GM12873 (cell line): ENCODE data around the gene DNAH8.

Experiments used
- CTCF ChIP-seq: IDR thresholded peaks from 2 replicates; pipeline ENCODE4 v1.5.1; 2012; ENCODE audit warnings: low read depth, mild to moderate bottlenecking, moderate library complexity, low read length, control low read depth; ENCODE audit not compliant: insufficient read depth; ENCODE audit errors: missing control alignments

Gene DNAH8

GRCh38 chr6:39048481-39049399, 333.6 kb downstream of the DNAH8 start, which contains the start of gene GLP1R:
Gene GLP1R, plus strand, starts transcription at chr6:39048781. Its CDS starts 60 bp downstream, at chr6:39048841.
- no peak for TF ChIP-seq CTCF

- no peak for TF ChIP-seq CTCF
Observed at GRCh38 chr6:39049575-39050283, 334.6 kb downstream of the DNAH8 start.

GRCh38 chr6:39050453-39051112, 335.5 kb downstream of the DNAH8 start:
- no peak for TF ChIP-seq CTCF

- TF ChIP-seq CTCF, result no peak
Observed at GRCh38 chr6:39051399-39052122, 336.4 kb downstream of the DNAH8 start.

GRCh38 chr6:39053016-39053624, 338.0 kb downstream of the DNAH8 start:
- no peak for TF ChIP-seq CTCF

GRCh38 chr6:39053854-39054576, 338.9 kb downstream of the DNAH8 start:
- no peak for TF ChIP-seq CTCF
